OCI-LY3 (cell line): ENCODE measurements around the gene TLL2.

Experiments used
- CTCF ChIP-seq: fragments of 200-600, 300-600 bp; sonication (generic); IDR thresholded peaks from 2 replicates; pipeline ENCODE4 v1.5.1; 2014; ENCODE audit warnings: antibody characterized with exemption, low read length, low read depth
- EZH2phosphoT487 ChIP-seq: fragments of 200-600 bp; shearing (Covaris generic); IDR thresholded peaks from 2 replicates; pipeline ENCODE4 v1.6.1; 2018; ENCODE audit warnings: antibody characterized with exemption, mixed run types, low read depth

- TF ChIP-seq CTCF, result no peak
- no peak for TF ChIP-seq EZH2phosphoT487
Observed at GRCh38 chr10:96473866-96474265, 39.9 kb downstream of the TLL2 start.
